Endothelial cell of coronary artery (primary cell): ENCODE measurements around the gene TCP11. TPM values are rescaled to one million over a fixed set of nuclear protein-coding genes. Genes with fewer than 3 reads are reported as not detected.

Source experiments
- total RNA-seq: library from RNA; depleted of rRNA; stranded (reverse); fragments of >200 nt; gene quantifications from 2 replicates; pipeline ENCODE4 v1.2.3, GENCODE V29; 2014

TCP11 gene
- total RNA-seq, result 0.09 TPM in 1 of 2 replicates, not detected in the other

GRCh38 chr6:35141007-35141655, at the start of gene TCP11:
Gene TCP11, minus strand, starts transcription at chr6:35141339. Its CDS starts 469 bp downstream, at chr6:35140870.

Other genes with a start within 250 kb of the TCP11 start
- gene SCUBE3, start 72.6 kb upstream of the TCP11 start, total RNA-seq, result 0.75 and 1.3 TPM in 2 replicates
- 18.1 and 19.7 TPM in 2 replicates for gene ZNF76, start 118.4 kb upstream of the TCP11 start, total RNA-seq
- gene DEF6, start 156.5 kb upstream of the TCP11 start, total RNA-seq, result 0.28 and 0.36 TPM in 2 replicates
- gene PPARD, start 201.2 kb upstream of the TCP11 start, total RNA-seq, result 4.8 and 8.8 TPM in 2 replicates